Smooth muscle cell of bladder (primary cell): Measurements from ENCODE around the gene SLC36A2. TPM values are rescaled to one million over a fixed set of nuclear protein-coding genes. Genes with fewer than 3 reads are reported as not detected.

ENCODE experiments used
- total RNA-seq: library from RNA; depleted of rRNA; stranded (reverse); fragments of >200 nt; gene quantifications from 2 replicates; pipeline ENCODE4 v1.2.3, GENCODE V29; 2014

Gene SLC36A2
- total RNA-seq = not detected in 2 replicates

GRCh38 chr5:151347369-151347768 is at the start of gene SLC36A2:
Gene SLC36A2, minus strand, starts transcription at chr5:151347559. Its CDS starts 99 bp downstream, at chr5:151347460.

GRCh38 chr5:151303666-151304065 is 43.7 kb downstream of the SLC36A2 start, which contains the start of gene SLC36A3:
Gene SLC36A3, minus strand, starts transcription at chr5:151303766. Its CDS starts 412 bp downstream, at chr5:151303354.

Other genes starting within 250 kb of the SLC36A2 start
- 482 and 529 TPM in 2 replicates for gene ANXA6, start 189.8 kb downstream of the SLC36A2 start, total RNA-seq
- 8.1 and 13.2 TPM in 2 replicates for gene CCDC69, start 123.5 kb downstream of the SLC36A2 start, total RNA-seq
- 25.0 and 32.8 TPM in 2 replicates for gene GM2A, start 94.4 kb downstream of the SLC36A2 start, total RNA-seq
- gene SLC36A3, start 43.8 kb downstream of the SLC36A2 start, total RNA-seq = not detected in 2 replicates
- gene SLC36A1, start 100.0 kb upstream of the SLC36A2 start, total RNA-seq = 4.3 TPM in 2 replicates
- under 0.01 TPM in 2 replicates for gene FAT2, start 243.8 kb upstream of the SLC36A2 start, total RNA-seq